ENCODE data around the gene GYG2. TPM values are rescaled to one million over a fixed set of nuclear protein-coding genes. Genes with fewer than 3 reads are reported as not detected.
"Not testable (repeated sequence)": the region's sequence is repeated elsewhere in the genome, so short reads cannot be mapped to it uniquely, and the experiment has no call there.

The GYG2 gene
- total and polyA plus RNA-seq, 2 donors (not counting 3 experiments of a cell fraction or from before 2014, with no cell fraction given), result 0.12 to 0.22 TPM

- no peaks in the 10 kb centered on the region for H3K4me1 ChIP-seq (ENCODE audit: control insufficient read depth, extremely low read depth, insufficient read depth, low read length)
- POLR2A ChIA-PET, result no interaction called here
- no peak overlapping the region for H3K9ac ChIP-seq (replicated peaks; ENCODE audit: extremely low read depth, insufficient read depth, low read length)
- FAIRE-seq (no peak), DNase-seq (ENCODE audit: low read depth, low spot score) (no peak)
- CTCF ChIA-PET, result no interaction called here
- H3K9me1 ChIP-seq (replicated peaks; ENCODE audit: control insufficient read depth, extremely low read depth, insufficient read depth, low read length), result no peaks in the 10 kb centered on the region
- no peaks in the 10 kb centered on the region for H4K20me1 ChIP-seq (replicated peaks; ENCODE audit: control insufficient read depth, extremely low read depth, insufficient read depth, low read length)
- TF ChIP-seq JUN (IDR thresholded peaks at IDR 0.05; ENCODE audit: borderline replicate concordance, insufficient read depth, insufficient read length, low read depth), result no peak
- no peak for TF ChIP-seq POLR2A (IDR thresholded peaks at IDR 0.05; ENCODE audit: low read depth, low read length)
- no peak for TF ChIP-seq POLR2AphosphoS5 (IDR thresholded peaks at IDR 0.05; ENCODE audit: insufficient read depth, low read depth, low read length)
- H3K4me3 ChIP-seq (replicated peaks in 1 of 3; ENCODE audit: insufficient read depth in 1 of 3, low read depth in 1 of 3, low read length in 3 of 3), result no peak overlapping the region
- no peaks in the 10 kb centered on the region for H3K27me3 ChIP-seq (ENCODE audit: control insufficient read depth in 2 of 2, insufficient read depth in 2 of 2, low read length in 2 of 2)
- H3K36me3 ChIP-seq (ENCODE audit: control insufficient read depth in 2 of 2, extremely low read depth in 1 of 2, insufficient read depth in 2 of 2, low read length in 2 of 2), result no peaks in the 10 kb centered on the region
- dilution Hi-C loops (cut with MboI; ENCODE audit: extremely low pct_ligation_motif_present, low sequenced_read_pairs), result no loop called here
- no peak overlapping the region for H2AFZ ChIP-seq (ENCODE audit: low read depth, low read length)
- no TSS peak for BruUV-seq (replicated peaks)
- no peak overlapping the region for H3K4me2 ChIP-seq (ENCODE audit: insufficient read depth, low read length)
- no peak overlapping the region for H3K27ac ChIP-seq (ENCODE audit: insufficient read depth, low read depth, low read length)
- no peaks in the 10 kb centered on the region for H3K79me2 ChIP-seq (ENCODE audit: control insufficient read depth, insufficient read depth, low read length)
- intact Hi-C loops (cut with micrococcal nuclease), result no loop called here
- no peaks in the 10 kb centered on the region for H3K9me3 ChIP-seq (replicated peaks; ENCODE audit: control insufficient read depth, insufficient read depth, low read length)
Observed at GRCh38 chrX:2794336-2794735, 34.4 kb upstream of the GYG2 start.

GRCh38 chrX:2796808-2797207, 31.9 kb upstream of the GYG2 start:
- POLR2A ChIA-PET; H3K27me3 ChIP-seq (ENCODE audit: control insufficient read depth in 2 of 2, insufficient read depth in 2 of 2, low read length in 2 of 2); H2AFZ ChIP-seq (ENCODE audit: low read depth, low read length); H3K36me3 ChIP-seq (ENCODE audit: control insufficient read depth in 2 of 2, extremely low read depth in 1 of 2, insufficient read depth in 2 of 2, low read length in 2 of 2); H3K9me1 ChIP-seq (replicated peaks; ENCODE audit: control insufficient read depth, extremely low read depth, insufficient read depth, low read length); CTCF ChIA-PET; H3K9ac ChIP-seq (replicated peaks; ENCODE audit: extremely low read depth, insufficient read depth, low read length); H3K27ac ChIP-seq (ENCODE audit: insufficient read depth, low read depth, low read length); H3K79me2 ChIP-seq (ENCODE audit: control insufficient read depth, insufficient read depth, low read length); intact Hi-C loops (cut with micrococcal nuclease); H3K4me1 ChIP-seq (ENCODE audit: control insufficient read depth, extremely low read depth, insufficient read depth, low read length); DNase-seq (ENCODE audit: low read depth, low spot score); H3K9me3 ChIP-seq (replicated peaks; ENCODE audit: control insufficient read depth, insufficient read depth, low read length); dilution Hi-C loops (cut with MboI; ENCODE audit: extremely low pct_ligation_motif_present, low sequenced_read_pairs); H3K4me2 ChIP-seq (ENCODE audit: insufficient read depth, low read length); H3K4me3 ChIP-seq (replicated peaks in 1 of 3; ENCODE audit: insufficient read depth in 1 of 3, low read depth in 1 of 3, low read length in 3 of 3); FAIRE-seq; BruUV-seq (replicated peaks); H4K20me1 ChIP-seq (replicated peaks; ENCODE audit: control insufficient read depth, extremely low read depth, insufficient read depth, low read length): not testable (repeated sequence)
